GM20000 (cell line): Measurements from ENCODE around the gene GNAQ.
"Not testable (repeated sequence)": the region's sequence is repeated elsewhere in the genome, so short reads cannot be mapped to it uniquely, and the experiment has no call there.

Experiments
- DNase-seq: peaks from one replicate; pipeline ENCODE4 v3.0.0; 2012; ENCODE audit warnings: low spot score
- TF ChIP-seq, protein P1 (sequence below): IDR thresholded peaks from 2 replicates; pipeline ENCODE4 v1.5.1; 2012; ENCODE audit warnings: mild to moderate bottlenecking, control low read depth; ENCODE audit errors: extremely low read depth, missing control alignments

GNAQ gene

DNA sequence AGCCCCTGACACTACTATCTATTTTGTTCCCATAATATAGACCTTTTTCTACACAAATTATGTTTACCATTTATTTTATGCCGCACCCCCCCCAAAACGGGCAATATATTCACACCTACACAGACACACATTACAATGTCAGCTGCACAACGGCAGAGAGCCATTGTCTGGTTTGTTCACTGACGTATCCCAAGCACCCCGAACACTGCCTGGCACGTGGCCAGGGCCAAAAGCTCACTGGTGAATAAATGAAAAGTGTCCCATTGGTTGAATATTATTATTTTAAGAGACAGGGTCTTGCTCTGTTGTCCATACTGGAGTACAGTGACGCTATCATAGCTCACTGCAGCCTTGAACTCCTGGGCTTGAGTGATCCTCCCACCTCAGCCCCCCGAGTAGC is 150.5 kb downstream of the GNAQ start:
- TF ChIP-seq, protein P1, sequence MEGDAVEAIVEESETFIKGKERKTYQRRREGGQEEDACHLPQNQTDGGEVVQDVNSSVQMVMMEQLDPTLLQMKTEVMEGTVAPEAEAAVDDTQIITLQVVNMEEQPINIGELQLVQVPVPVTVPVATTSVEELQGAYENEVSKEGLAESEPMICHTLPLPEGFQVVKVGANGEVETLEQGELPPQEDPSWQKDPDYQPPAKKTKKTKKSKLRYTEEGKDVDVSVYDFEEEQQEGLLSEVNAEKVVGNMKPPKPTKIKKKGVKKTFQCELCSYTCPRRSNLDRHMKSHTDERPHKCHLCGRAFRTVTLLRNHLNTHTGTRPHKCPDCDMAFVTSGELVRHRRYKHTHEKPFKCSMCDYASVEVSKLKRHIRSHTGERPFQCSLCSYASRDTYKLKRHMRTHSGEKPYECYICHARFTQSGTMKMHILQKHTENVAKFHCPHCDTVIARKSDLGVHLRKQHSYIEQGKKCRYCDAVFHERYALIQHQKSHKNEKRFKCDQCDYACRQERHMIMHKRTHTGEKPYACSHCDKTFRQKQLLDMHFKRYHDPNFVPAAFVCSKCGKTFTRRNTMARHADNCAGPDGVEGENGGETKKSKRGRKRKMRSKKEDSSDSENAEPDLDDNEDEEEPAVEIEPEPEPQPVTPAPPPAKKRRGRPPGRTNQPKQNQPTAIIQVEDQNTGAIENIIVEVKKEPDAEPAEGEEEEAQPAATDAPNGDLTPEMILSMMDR: no peak
- no peak for DNase-seq

DNA sequence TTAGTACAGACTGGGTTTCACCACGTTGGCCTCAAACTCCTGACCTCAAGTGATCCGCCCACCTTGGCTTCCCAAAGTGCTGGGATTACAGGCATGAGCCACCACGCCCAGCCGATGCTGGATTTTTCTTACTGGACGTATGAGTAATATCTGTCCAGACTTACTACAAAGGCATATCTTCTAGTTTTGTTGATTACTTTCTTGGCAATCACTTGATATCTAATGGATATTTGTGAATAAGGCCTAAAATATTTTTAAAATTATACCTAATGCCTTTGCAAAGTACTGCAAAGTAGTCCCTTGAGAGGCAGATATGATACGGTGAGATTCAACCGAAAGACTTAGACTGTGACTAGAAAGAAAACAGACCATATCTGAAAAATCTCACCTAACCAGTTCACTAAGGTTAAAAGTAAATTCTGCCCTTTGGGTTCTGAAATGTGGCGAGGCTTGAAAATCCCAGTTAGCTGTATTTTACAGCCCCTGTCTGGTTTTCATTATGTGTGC is 152.1 kb downstream of the GNAQ start:
- no peak for DNase-seq
- TF ChIP-seq, protein P1: no peak

GRCh38 chr9:77878793-77879192 is 152.8 kb downstream of the GNAQ start:
- DNase-seq: not testable (repeated sequence)

DNA sequence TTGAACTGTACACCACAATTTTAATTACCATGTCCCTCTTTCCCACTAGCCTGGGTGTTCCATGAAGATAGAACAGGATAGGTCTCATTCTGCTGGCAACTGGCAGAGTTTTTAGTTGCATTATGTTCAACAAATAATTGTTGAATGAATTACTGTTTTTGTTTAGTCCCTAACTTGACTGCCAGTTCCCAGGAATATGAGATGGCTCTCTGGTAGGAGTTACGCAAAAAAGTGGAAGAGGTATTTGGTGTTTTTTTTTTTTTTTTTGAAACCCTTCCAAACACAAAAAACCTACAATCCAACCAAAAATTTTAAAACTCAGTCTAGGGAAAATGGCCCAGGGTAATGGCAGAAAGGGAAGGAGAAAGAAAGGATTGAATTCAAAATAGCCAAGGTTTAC is 153.6 kb downstream of the GNAQ start:
- DNase-seq: no peak
- TF ChIP-seq, protein P1: no peak

- TF ChIP-seq, protein P1: no peak
- DNase-seq: no peak
Measured at GRCh38 chr9:77876590-77876989, 155.0 kb downstream of the GNAQ start.

GRCh38 chr9:77876091-77876490 is 155.5 kb downstream of the GNAQ start:
- TF ChIP-seq, protein P1: no peak
- no peak for DNase-seq

DNA sequence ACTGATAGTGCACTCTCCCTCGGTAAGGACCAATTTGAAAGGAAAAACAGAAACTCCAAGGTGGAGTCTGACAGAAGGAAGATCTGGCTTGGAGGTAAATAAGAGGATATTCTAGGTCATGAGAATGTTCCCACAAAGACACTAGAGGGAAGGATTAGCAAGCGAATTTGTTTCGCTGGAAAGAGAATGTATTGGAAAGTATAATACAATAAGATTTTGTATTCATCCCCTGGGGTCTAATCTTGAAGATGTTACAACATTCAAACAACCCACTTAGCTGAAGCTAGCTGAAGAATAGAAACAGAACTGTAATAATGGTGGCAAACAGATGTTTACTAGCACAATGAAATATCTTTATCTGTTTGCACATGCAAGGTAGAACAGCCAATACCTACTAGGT is 158.7 kb downstream of the GNAQ start:
- TF ChIP-seq, protein P1: no peak
- DNase-seq: no peak

DNA sequence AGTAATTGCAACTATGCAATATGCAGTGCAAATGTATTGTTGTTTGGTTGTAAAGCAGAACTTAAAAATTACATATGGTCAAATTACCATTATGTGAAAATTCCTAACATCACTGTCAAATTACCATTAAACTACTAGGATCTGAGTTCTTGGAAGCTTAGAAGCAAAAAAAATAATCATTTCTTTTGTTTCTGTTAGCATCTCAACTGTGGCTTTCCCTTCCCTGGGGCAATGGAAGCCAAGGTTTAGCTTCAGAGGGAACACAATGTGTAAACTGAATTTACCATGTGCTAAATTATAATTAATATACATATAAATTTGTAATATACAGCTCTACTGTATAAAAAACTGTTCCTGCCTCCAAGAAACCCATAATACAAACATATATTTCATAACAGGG is 159.4 kb downstream of the GNAQ start:
- TF ChIP-seq, protein P1: no peak

More for the DNA sequence above, 159.4 kb downstream of the GNAQ start:
- no peak for DNase-seq
